HepG2 (cell line): ENCODE results near the gene DNAJC1. TPM values are rescaled to one million over a fixed set of nuclear protein-coding genes. Genes with fewer than 3 reads are reported as not detected.

ENCODE experiments used
- ATF1 ChIP-seq: IDR thresholded peaks from 2 replicates; pipeline ENCODE4 v1.6.1; 2016; ENCODE audit warnings: mild to moderate bottlenecking, control low read depth
- HNF4A ChIP-seq: sonication (generic); formaldehyde crosslinking; IDR thresholded peaks from 2 replicates; pipeline ENCODE4 v1.4.0; 2020; ENCODE audit warnings: missing genetic modification reagents
- JUNB ChIP-seq: sonication (generic); formaldehyde crosslinking; IDR thresholded peaks from 2 replicates; pipeline ENCODE4 v1.8.0; 2022; ENCODE audit warnings: missing genetic modification reagents, mild to moderate bottlenecking, borderline replicate concordance
- KLF11 ChIP-seq: IDR thresholded peaks from 2 replicates; pipeline ENCODE4 v1.6.1; 2016; ENCODE audit warnings: missing compliant biosample characterization
- KMT2A ChIP-seq: sonication (generic); formaldehyde crosslinking; IDR thresholded peaks from 2 replicates; pipeline ENCODE4 v1.4.0; 2020; ENCODE audit warnings: missing genetic modification reagents
- MNT ChIP-seq: fragments of 450-650 bp; IDR thresholded peaks from 2 replicates; pipeline ENCODE4 v1.6.1; 2016
- MTF2 ChIP-seq: sonication (generic); formaldehyde crosslinking; IDR thresholded peaks from 2 replicates; pipeline ENCODE4 v1.5.0; 2020; ENCODE audit warnings: missing genetic modification reagents, borderline replicate concordance
- MXD1 ChIP-seq: sonication (generic); formaldehyde crosslinking; IDR thresholded peaks from 2 replicates; pipeline ENCODE4 v1.4.0; 2020; ENCODE audit warnings: mild to moderate bottlenecking, missing genetic modification reagents
- PBX3 ChIP-seq: sonication (generic); formaldehyde crosslinking; IDR thresholded peaks from 2 replicates; pipeline ENCODE4 v1.8.1; 2023; ENCODE audit warnings: missing genetic modification reagents, inconsistent platforms, borderline replicate concordance
- PITX1 ChIP-seq: sonication (generic); formaldehyde crosslinking; IDR thresholded peaks from 2 replicates; pipeline ENCODE4 v1.5.1; 2020; ENCODE audit warnings: mild to moderate bottlenecking, missing genetic modification reagents
- PLSCR1 ChIP-seq: sonication (generic); formaldehyde crosslinking; IDR thresholded peaks from 2 replicates; pipeline ENCODE4 v1.5.0; 2020; ENCODE audit warnings: missing genetic modification reagents, mild to moderate bottlenecking, borderline replicate concordance
- RFXAP ChIP-seq: sonication (generic); formaldehyde crosslinking; IDR thresholded peaks from 2 replicates; pipeline ENCODE4 v1.4.0; 2020; ENCODE audit warnings: missing genetic modification reagents, borderline replicate concordance
- RNF2 ChIP-seq: fragments of 450-650 bp; conservative IDR thresholded peaks from 2 replicates; pipeline ENCODE4 v1.6.1; 2016; ENCODE audit warnings: low read depth
- SMYD3 ChIP-seq: sonication (generic); formaldehyde crosslinking; IDR thresholded peaks from 2 replicates; pipeline ENCODE4 v1.8.1; 2023; ENCODE audit warnings: mild to moderate bottlenecking, missing genetic modification reagents
- THAP7 ChIP-seq: sonication (generic); formaldehyde crosslinking; IDR thresholded peaks from 2 replicates; pipeline ENCODE4 v1.8.1; 2023; ENCODE audit warnings: mild to moderate bottlenecking, missing genetic modification reagents
- WIZ ChIP-seq: sonication (generic); formaldehyde crosslinking; IDR thresholded peaks from 2 replicates; pipeline ENCODE4 v1.5.1; 2020; ENCODE audit warnings: mild to moderate bottlenecking, missing genetic modification reagents
- ZBTB14 ChIP-seq: sonication (generic); formaldehyde crosslinking; IDR thresholded peaks from 2 replicates; pipeline ENCODE4 v1.4.0; 2020; ENCODE audit warnings: missing genetic modification reagents
- ZBTB33 ChIP-seq: sonication (generic); formaldehyde crosslinking; IDR thresholded peaks from 2 replicates; pipeline ENCODE4 v1.4.0; 2020; ENCODE audit warnings: missing genetic modification reagents
- ZNF263 ChIP-seq: sonication (generic); formaldehyde crosslinking; IDR thresholded peaks from 2 replicates; pipeline ENCODE4 v1.4.0; 2020; ENCODE audit warnings: missing genetic modification reagents
- ZNF326 ChIP-seq: sonication (generic); formaldehyde crosslinking; IDR thresholded peaks from 2 replicates; pipeline ENCODE4 v1.4.0; 2020; ENCODE audit warnings: missing genetic modification reagents, borderline replicate concordance
- ZNF367 ChIP-seq: sonication (generic); formaldehyde crosslinking; IDR thresholded peaks from 2 replicates; pipeline ENCODE4 v1.4.0; 2020; ENCODE audit warnings: missing genetic modification reagents, borderline replicate concordance
- ZNF569 ChIP-seq: sonication (generic); formaldehyde crosslinking; IDR thresholded peaks from 2 replicates; pipeline ENCODE4 v1.5.0; 2020; ENCODE audit warnings: mild to moderate bottlenecking, missing genetic modification reagents, moderate library complexity, borderline replicate concordance
- polyA plus RNA-seq, 8 experiments: library from polyadenylated mRNA; depleted of rRNA in 3 of 8; stranded (reverse) in 7 of 8; unstranded in 1 of 8; fragments of >200 nt; fragmentation: Illumina TruSeq in 4 of 8; extraction: Trizol in 4 of 8; gene quantifications; 2 replicates each; pipeline versions ENCODE4 v1.2.1 to v1.2.3, GENCODE V29; 2011 to 2016; ENCODE audit warnings: low read depth in 4 of 8, missing spikeins in 1 of 8, mixed read lengths in 1 of 8; ENCODE audit not compliant: insufficient read depth in 1 of 8
- total RNA-seq, 5 experiments: library from RNA; depleted of rRNA; stranded (reverse); fragments of >200 nt; fragmentation: Illumina TruSeq; extraction: Trizol; gene quantifications; 2 replicates each; pipeline ENCODE4 v1.2.3, GENCODE V29; 2016; ENCODE audit warnings: low read depth in 1 of 5

DNAJC1 gene
- total and polyA plus RNA-seq, 2 of the 13 experiments (the other 11 are each of a cell fraction or from before 2014, with no cell fraction given), result 9.9 to 16.6 TPM

- TF ChIP-seq ZBTB33 (CRISPR knock-in tag) (no peak), WIZ (no peak), ZNF263 (CRISPR knock-in tag) (no peak), KMT2A (CRISPR knock-in tag) (no peak; the same call in 1 of the 2 replicates), PITX1 (CRISPR knock-in tag) (no peak), THAP7 (CRISPR knock-in tag) (peak; percentile 70; the same call in 1 of the 2 replicates), ZBTB14 (no peak), ZNF569 (CRISPR knock-in tag) (no peak), ZNF367 (CRISPR knock-in tag) (no peak), MTF2 (CRISPR knock-in tag) (no peak), ZNF326 (CRISPR knock-in tag) (no peak), HNF4A (CRISPR knock-in tag) (no peak), RFXAP (CRISPR knock-in tag) (peak; percentile 99), RNF2 (no peak), ATF1 (peak; percentile 30; the same call in 1 of the 2 replicates), PLSCR1 (CRISPR knock-in tag) (no peak), KLF11 (no peak), MNT (0 out of 2 replicates have a peak, but pooled peaks have one; percentile 33), SMYD3 (CRISPR knock-in tag) (no peak), JUNB (CRISPR knock-in tag) (no peak), MXD1 (peak; percentile 62), PBX3 (CRISPR knock-in tag) (no peak)
Observed at GRCh38 chr10:22003177-22003963, at the start of gene DNAJC1 (continued).
